ENCODE measurements around the gene NDUFA11. TPM values are rescaled to one million over a fixed set of nuclear protein-coding genes. Genes with fewer than 3 reads are reported as not detected.

NDUFA11 gene
- polyA plus RNA-seq, 3 donors = 188 to 552 (median 396) TPM

- Histone ChIP-seq H3K36me3 (replicated peaks in 1 of 2; ENCODE audit: control insufficient read depth in 1 of 2, insufficient read depth in 2 of 2, low read length in 2 of 2) (peaks cover 97 to 99% of the 10 kb centered on the region in 2 donors), H3K4me1 (ENCODE audit: control insufficient read depth in 1 of 2, insufficient read depth in 2 of 2, low read length in 2 of 2) (no peaks in the 10 kb centered on the region), H3K9ac (ENCODE audit: insufficient read depth, low read length, poor library complexity, severe bottlenecking) (no peak overlapping the region), H3K4me3 (replicated peaks in 1 of 3; ENCODE audit: low read depth in 2 of 3, low read length in 3 of 3) (no peak overlapping the region), H3K27ac (ENCODE audit: low read depth in 1 of 2, low read length in 2 of 2) (no peak overlapping the region), H3K27me3 (ENCODE audit: control insufficient read depth in 2 of 2, insufficient read depth in 2 of 2, low read length in 2 of 2) (no peaks in the 10 kb centered on the region), H3K79me2 (ENCODE audit: insufficient read depth, low read length) (no peaks in the 10 kb centered on the region), H3K9me3 (replicated peaks in 1 of 2; ENCODE audit: control insufficient read depth in 1 of 2, insufficient read depth in 1 of 2, low read length in 2 of 2) (no peaks in the 10 kb centered on the region), H2AFZ (ENCODE audit: insufficient read depth, low read depth, low read length, poor library complexity, severe bottlenecking) (no peak overlapping the region), H4K20me1 (ENCODE audit: insufficient read depth, low read length) (peaks cover 13% of the 10 kb centered on the region), H3K4me2 (replicated peaks; ENCODE audit: extremely low read depth, low read length, poor library complexity, severe bottlenecking) (no peak overlapping the region)
- intact Hi-C loops (cut with micrococcal nuclease) = no loop called here
- no peaks in the 10 kb centered on the region for H3K9me3 Mint-ChIP-seq
- 92% methylated on average over 9 of the region's 13 CpGs for WGBS (ENCODE audit: insufficient coverage)
- DNase-seq = no peak
- H3K27ac Mint-ChIP-seq = peak overlapping the region in 3 of 7 donors; percentile 20 to 48 (median 44)
- TF ChIP-seq CTCF (IDR thresholded peaks at IDR 0.05) = no peak
- H3K4me3 Mint-ChIP-seq = no peak overlapping the region
- peaks cover 86 to 97% of the 10 kb centered on the region in 2 donors for H3K36me3 Mint-ChIP-seq
- no peaks in the 10 kb centered on the region for H3K4me1 Mint-ChIP-seq
- no peaks in the 10 kb centered on the region for H3K27me3 Mint-ChIP-seq (ENCODE audit: low read depth in 3 of 3)
Measured at GRCh38 chr19:5929179-5929578, 25.6 kb upstream of the NDUFA11 start.

GRCh38 chr19:5927441-5927821 lies 23.8 kb upstream of the NDUFA11 start:
- no peak overlapping the region for H3K9ac ChIP-seq (ENCODE audit: insufficient read depth, low read length, poor library complexity, severe bottlenecking)
- Mint-ChIP-seq H3K27me3 (ENCODE audit: low read depth in 3 of 3) (no peaks in the 10 kb centered on the region), H3K27ac (peak overlapping the region in 1 of 7 donors; percentile 40), H3K9me3 (no peaks in the 10 kb centered on the region), H3K4me3 (no peak overlapping the region), H3K4me1 (no peaks in the 10 kb centered on the region), H3K36me3 (peaks cover 93 to 99% of the 10 kb centered on the region in 2 donors)
- TF ChIP-seq CTCF (IDR thresholded peaks at IDR 0.05) = no peak
- H3K27me3 ChIP-seq (ENCODE audit: control insufficient read depth in 2 of 2, insufficient read depth in 2 of 2, low read length in 2 of 2) = no peaks in the 10 kb centered on the region
- no peak overlapping the region for H2AFZ ChIP-seq (ENCODE audit: insufficient read depth, low read depth, low read length, poor library complexity, severe bottlenecking)
- WGBS (ENCODE audit: insufficient coverage) = 88% methylated on average over 8 of the region's 8 CpGs
- H4K20me1 ChIP-seq (ENCODE audit: insufficient read depth, low read length) = no peaks in the 10 kb centered on the region
- intact Hi-C loops (cut with micrococcal nuclease) = no loop called here
- no peak for DNase-seq
- no peaks in the 10 kb centered on the region for H3K79me2 ChIP-seq (ENCODE audit: insufficient read depth, low read length)
- H3K36me3 ChIP-seq (replicated peaks in 1 of 2; ENCODE audit: control insufficient read depth in 1 of 2, insufficient read depth in 2 of 2, low read length in 2 of 2) = peaks cover 95 to 99% of the 10 kb centered on the region in 2 donors
- no peak overlapping the region for H3K27ac ChIP-seq (ENCODE audit: low read depth in 1 of 2, low read length in 2 of 2)
- H3K4me3 ChIP-seq (replicated peaks in 1 of 3; ENCODE audit: low read depth in 2 of 3, low read length in 3 of 3) = no peak overlapping the region
- no peaks in the 10 kb centered on the region for H3K4me1 ChIP-seq (ENCODE audit: control insufficient read depth in 1 of 2, insufficient read depth in 2 of 2, low read length in 2 of 2)
- no peak overlapping the region for H3K4me2 ChIP-seq (replicated peaks; ENCODE audit: extremely low read depth, low read length, poor library complexity, severe bottlenecking)
- no peaks in the 10 kb centered on the region for H3K9me3 ChIP-seq (replicated peaks in 1 of 2; ENCODE audit: control insufficient read depth in 1 of 2, insufficient read depth in 1 of 2, low read length in 2 of 2)
